ENCODE measurements around the gene CAMK2B. TPM values are rescaled to one million over a fixed set of nuclear protein-coding genes. Genes with fewer than 3 reads are reported as not detected.

The CAMK2B gene
- total RNA-seq, 1 experiment from 2014 or later: 0.34 TPM

DNA sequence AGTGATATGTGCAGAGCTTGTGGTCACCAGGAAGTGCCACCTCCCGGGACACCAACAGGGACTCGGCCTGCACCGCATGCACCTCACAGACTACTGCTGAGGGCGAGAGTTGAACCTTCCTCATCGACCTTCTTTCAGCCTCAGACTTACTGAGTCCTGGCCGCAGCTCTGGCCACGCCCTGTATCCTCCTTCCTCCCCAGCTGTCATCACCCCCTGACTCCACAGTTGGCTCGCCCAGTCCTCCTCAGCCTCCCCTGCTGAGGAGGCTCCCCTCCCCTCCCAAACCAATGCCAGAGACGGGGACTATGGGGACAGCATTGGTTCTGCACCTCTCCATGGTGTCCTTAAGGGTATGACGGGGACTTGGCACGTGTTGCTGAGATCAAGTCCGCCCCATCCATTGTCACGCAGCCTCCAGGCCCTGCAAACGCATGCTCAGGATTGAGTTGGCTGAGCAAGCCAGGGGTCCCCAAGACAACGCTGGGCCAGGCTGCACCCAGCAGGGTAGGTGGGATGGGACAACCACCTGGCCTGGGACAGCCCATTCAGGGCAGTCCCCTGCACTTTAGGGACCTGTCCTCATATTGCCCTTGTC, 75.7 kb downstream of the CAMK2B start:
- ChIA-PET POLR2A (no interaction called here), RAD21 (ENCODE audit: low non-redundant PET in 1 of 2, low total read pairs in 2 of 2, uncharacterized antibody in 2 of 2, unreplicated experiment in 2 of 2) (no interaction called here), CTCF (no interaction called here)
- no peaks in the 10 kb centered on the region for H3K79me2 ChIP-seq (ENCODE audit: insufficient read depth, low read length)
- TF ChIP-seq CBX3 (IDR thresholded peaks at IDR 0.05; ENCODE audit: low read depth): no peak
- TF ChIP-seq SIN3A (IDR thresholded peaks at IDR 0.05; ENCODE audit: low read depth): no peak
- no peak for TF ChIP-seq POLR2AphosphoS5 (IDR thresholded peaks at IDR 0.05; ENCODE audit: low read depth, low read length)
- no peak for TF ChIP-seq RAD21 (IDR thresholded peaks at IDR 0.05; ENCODE audit: low read depth)
- TF ChIP-seq ATF3 (IDR thresholded peaks at IDR 0.05): no peak
- TF ChIP-seq EGR1 (IDR thresholded peaks at IDR 0.05; ENCODE audit: low read depth): no peak
- no peak for TF ChIP-seq JUND (IDR thresholded peaks at IDR 0.05)
- TF ChIP-seq POLR2A (IDR thresholded peaks at IDR 0.05; ENCODE audit: borderline replicate concordance, extremely low read depth, insufficient read depth, insufficient read length): no peak
- TF ChIP-seq TCF7L2 (IDR thresholded peaks at IDR 0.05; ENCODE audit: borderline replicate concordance, extremely low read depth, insufficient read depth, insufficient read length): no peak
- no peak for TF ChIP-seq MAX (IDR thresholded peaks at IDR 0.05)
- no peak for TF ChIP-seq ZFX (IDR thresholded peaks at IDR 0.05)
- no peak for TF ChIP-seq SRF (IDR thresholded peaks at IDR 0.05; ENCODE audit: low read depth)
- TF ChIP-seq EZH2phosphoT487 (IDR thresholded peaks at IDR 0.05; ENCODE audit: borderline replicate concordance): no peak
- no peak for TF ChIP-seq SP1 (IDR thresholded peaks at IDR 0.05; ENCODE audit: low read depth)
- no peak for TF ChIP-seq ZBTB33 (IDR thresholded peaks at IDR 0.05; ENCODE audit: extremely low read depth, insufficient replicate concordance, low read length)
- TF ChIP-seq CEBPB (IDR thresholded peaks at IDR 0.05; ENCODE audit: low read depth): no peak
- no peak for TF ChIP-seq EZH2 (IDR thresholded peaks at IDR 0.05)
- TF ChIP-seq CTCF (IDR thresholded peaks at IDR 0.05 in 2 of 3, conservative IDR thresholded peaks at IDR 0.05 in 1 of 3; ENCODE audit: borderline replicate concordance in 1 of 3, insufficient read depth in 1 of 3, low read depth in 2 of 3, low read length in 2 of 3): no peak
- BruUV-seq (replicated peaks): no TSS peak
- intact Hi-C loops (cut with micrococcal nuclease): no loop called here
- no peaks in the 10 kb centered on the region for H3K9me3 ChIP-seq (ENCODE audit: control insufficient read depth in 1 of 2, insufficient read depth in 1 of 2, low read depth in 1 of 2, low read length in 2 of 2)
- no peaks in the 10 kb centered on the region for H4K20me1 ChIP-seq (ENCODE audit: insufficient read depth)
- H3K9ac ChIP-seq (ENCODE audit: low read length): no peak overlapping the region
- no peaks in the 10 kb centered on the region for H3K4me1 ChIP-seq (ENCODE audit: control insufficient read depth in 1 of 2, insufficient read depth in 2 of 2, low read length in 2 of 2)
- ATAC-seq: no peak
- H3K27ac ChIP-seq (ENCODE audit: low read depth, low read length): no peak overlapping the region
- DNase-seq (ENCODE audit: low read depth, low spot score): no peak
- no peaks in the 10 kb centered on the region for H3K36me3 ChIP-seq (ENCODE audit: control insufficient read depth in 1 of 2, insufficient read depth in 2 of 2, low read length in 2 of 2)
- no peak overlapping the region for H2AFZ ChIP-seq (ENCODE audit: low read depth, low read length, poor library complexity, severe bottlenecking)
- H3K27me3 ChIP-seq (ENCODE audit: insufficient read depth, low read length): no peaks in the 10 kb centered on the region
- H3K4me2 ChIP-seq (ENCODE audit: low read length): no peak overlapping the region
- H3K4me3 ChIP-seq (replicated peaks in 1 of 2; ENCODE audit: low read depth in 1 of 2, low read length in 2 of 2): no peak overlapping the region
- H3K9me2 ChIP-seq (ENCODE audit: insufficient read depth): no peaks in the 10 kb centered on the region
